Ecto neural progenitor cell (in vitro differentiated cells): ENCODE measurements around the gene NAA40.
"Not testable (repeated sequence)": the region's sequence is repeated elsewhere in the genome, so short reads cannot be mapped to it uniquely, and the experiment has no call there.

ENCODE experiments used
- DNase-seq: peaks from one replicate; pipeline ENCODE4 v3.0.0-alpha.2; 2018; ENCODE audit warnings: low spot score

NAA40 gene

DNA sequence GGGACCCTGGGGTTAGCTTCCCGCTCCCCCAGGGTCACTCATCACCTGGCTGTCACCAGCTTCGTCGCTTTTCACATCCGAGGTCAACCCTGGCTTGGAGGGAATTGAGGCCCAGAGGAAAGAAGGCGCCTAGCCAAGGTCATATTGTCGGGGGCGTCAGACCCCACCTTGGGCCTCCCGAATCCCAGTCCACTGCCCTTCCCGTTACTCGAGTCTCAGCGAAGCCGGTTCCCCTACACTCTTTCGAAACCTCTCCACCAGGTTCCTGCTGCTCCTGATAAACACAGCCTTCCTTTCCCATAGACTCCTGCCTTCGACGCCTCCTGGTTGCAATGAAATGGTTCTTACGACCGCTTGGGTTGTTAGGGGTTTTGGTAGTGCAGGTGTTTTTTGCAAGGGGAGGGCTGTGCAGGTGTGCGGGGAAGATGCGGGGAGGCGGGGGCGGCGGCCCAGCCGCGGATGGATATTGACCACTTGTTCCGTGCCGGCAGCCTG, 642 bp downstream of the NAA40 start:
- DNase-seq: no peak

DNA sequence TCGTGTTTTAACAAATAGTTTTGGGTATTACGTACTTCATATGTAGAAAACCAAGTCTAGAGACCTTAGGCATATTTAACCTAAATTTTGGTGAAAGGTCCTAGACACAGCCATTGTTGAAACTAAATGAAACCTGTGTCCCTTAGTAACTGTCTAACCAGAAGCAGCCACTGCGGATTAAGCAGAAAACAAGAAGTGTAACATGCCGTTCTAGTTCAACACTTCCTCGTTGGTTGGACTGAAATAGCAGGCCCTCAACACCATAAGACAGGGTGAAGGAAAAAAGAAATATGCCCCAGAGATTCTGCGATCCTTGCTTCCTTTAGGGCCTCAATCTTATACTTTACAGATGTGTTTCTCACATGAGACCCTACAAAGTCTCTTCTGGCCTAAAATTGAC, 2.0 kb downstream of the NAA40 start:
- no peak for DNase-seq

DNA sequence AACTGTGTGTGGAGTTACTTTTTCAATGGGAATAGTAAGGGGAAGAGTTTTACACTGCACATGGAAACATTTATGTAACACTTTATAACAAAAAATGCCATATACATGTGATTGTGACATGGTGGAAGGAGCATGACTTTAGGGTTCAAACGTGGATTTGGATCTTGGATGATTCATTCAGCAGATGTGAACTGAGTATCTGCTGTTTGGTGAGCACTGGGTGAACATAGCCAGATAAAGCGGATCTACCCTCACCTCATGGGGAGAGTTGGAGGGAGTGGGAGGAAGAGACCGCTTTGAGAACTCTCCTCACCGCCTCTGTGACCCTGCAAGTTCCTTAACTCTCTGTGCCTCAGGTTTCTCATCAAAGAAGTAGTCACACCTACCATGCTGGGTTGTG, 3.1 kb downstream of the NAA40 start:
- DNase-seq: no peak

DNA sequence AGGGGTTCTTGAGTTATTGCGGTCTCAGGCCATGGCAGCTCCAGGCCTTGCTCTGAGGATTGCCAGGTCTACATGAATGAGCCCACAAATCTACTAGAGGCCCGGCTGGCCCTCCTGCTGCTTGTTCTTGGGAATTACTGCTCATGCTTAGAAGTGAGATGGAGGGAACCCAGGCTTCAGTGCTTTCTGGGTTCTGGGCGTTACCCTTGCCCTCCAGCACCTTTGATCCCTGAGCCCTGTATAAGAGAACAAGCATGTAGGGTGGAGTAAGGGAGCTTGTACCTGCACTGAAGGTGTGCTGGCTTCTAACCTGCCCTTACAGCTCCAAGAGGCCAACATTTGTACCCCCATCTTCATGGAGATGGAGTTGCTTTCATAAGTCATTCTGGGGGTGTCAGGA, 4.0 kb downstream of the NAA40 start:
- DNase-seq: no peak

DNA sequence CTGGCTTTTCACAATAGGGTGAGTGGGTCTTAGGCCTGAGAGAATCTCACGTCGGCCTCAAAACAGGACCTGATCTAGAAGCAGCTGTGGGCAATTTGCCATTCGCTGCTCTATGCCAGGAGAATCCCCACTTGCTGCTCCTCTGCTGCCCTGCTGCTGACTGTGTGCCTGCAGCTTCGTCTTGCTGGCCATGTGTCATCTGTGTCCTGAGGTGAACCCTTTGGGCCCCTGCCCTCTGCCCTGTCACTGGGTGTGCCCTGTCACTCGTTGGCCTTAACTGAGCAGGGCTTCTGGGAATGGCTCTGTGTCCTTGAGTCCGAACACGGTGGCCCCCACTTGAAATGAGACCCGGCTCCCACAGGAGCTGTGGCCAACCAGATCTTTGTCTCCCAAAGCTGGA, 6.2 kb downstream of the NAA40 start:
- no peak for DNase-seq

DNA sequence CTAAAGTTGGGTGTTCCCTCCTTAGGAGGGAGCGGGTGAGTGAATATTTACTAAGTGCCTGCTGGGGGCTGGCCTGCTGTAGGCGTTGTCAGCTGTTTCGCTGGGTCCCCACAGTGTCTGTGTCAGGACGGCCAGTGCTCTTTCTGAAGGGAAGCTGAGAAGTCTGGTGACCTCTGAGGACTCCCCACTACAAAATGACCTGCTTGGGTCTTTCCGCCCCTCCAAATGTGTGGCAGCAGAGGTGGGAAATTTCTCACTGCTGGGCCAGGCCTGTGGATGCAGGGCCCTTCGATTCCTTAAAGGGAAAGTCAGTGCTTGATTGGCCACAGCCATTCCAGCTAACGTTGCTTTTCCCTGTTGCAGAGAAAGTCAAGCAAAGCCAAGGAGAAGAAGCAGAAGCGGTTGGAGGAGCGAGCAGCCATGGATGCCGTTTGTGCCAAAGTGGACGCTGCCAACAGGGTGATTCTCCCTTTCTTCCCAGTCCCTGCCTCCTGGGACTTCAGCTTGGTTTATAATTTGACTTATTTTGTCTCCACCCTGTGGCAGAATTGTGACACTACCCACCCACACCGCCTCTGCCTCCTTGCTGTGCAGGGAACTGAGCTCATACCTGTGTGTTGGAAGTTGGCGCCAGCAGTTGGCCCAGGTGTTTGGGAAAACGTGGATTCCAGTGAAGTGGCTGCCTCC, 6.8 kb downstream of the NAA40 start:
- peak; percentile 68 for DNase-seq

DNA sequence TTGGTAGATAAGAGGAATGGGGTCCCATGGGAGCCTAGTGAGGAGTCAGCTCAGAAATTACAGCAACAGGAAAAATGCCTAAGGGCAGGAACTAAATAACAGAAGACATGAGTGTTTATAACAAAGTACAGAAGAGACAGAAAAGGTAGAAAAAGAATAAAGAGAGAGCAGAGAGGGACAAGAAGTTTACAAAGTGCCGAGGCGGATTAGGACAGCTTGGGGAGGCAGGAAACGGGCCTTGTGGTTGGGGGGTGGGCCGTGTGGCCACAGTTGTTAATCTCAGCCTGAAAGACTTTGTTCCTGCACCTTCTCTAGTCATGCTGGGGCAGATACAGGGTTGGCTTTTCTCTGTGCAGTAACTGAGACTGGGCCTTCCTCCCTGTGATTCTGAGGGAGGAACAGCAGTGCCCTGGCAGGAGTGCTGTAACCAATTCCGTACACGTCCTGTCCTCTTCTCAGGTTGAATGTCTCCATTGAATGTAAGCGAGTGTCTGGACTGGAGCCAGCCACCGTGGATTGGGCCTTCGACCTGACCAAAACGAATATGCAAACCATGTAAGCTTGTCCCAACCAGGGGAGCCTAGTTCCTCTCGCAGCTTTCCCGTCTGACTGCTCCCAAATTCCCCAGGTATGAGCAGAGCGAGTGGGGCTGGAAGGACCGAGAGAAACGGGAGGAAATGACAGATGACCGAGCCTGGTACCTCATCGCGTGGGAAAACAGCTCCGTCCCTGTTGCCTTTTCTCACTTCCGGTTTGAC, 13.2 kb downstream of the NAA40 start:
- no peak for DNase-seq

DNA sequence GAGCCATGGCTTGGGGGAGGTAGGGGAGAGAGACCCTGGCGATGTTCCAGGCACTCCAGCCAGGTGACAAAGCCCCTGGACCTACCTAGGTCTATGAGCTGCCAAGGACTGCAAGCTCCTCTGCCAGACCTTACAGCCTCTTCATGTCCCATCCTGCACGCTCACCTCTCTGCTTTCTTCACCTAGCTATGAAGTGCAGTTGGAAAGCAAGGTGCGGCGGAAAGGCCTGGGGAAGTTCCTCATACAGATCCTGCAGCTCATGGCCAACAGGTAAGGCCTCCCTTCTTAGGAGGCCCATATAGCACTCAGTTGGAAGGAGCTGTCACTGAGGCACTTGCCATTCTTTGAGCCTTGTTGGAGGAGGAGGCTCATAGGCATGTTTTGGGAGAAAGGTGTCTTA, 13.8 kb downstream of the NAA40 start:
- DNase-seq: no peak

DNA sequence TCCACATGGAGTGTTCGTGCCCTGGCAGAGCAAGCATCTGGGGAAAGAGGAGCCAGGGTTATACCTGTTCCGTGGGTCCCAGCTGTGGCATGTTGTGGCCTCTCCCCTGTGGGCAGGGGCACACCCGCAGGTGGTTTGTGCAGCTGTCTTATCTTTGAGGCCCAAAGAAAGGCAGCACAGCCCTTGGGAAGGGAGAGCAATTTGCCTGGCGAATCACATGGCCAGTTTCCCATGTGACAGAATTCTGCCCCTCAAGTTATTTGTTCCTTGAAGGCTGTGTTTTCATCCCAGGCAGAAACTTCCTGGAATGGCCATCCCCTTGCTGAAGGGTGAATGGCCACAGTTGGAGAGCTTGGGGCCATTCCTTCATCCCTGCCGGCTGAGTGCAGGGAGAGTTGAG, 19.2 kb downstream of the NAA40 start:
- DNase-seq: no peak

DNA sequence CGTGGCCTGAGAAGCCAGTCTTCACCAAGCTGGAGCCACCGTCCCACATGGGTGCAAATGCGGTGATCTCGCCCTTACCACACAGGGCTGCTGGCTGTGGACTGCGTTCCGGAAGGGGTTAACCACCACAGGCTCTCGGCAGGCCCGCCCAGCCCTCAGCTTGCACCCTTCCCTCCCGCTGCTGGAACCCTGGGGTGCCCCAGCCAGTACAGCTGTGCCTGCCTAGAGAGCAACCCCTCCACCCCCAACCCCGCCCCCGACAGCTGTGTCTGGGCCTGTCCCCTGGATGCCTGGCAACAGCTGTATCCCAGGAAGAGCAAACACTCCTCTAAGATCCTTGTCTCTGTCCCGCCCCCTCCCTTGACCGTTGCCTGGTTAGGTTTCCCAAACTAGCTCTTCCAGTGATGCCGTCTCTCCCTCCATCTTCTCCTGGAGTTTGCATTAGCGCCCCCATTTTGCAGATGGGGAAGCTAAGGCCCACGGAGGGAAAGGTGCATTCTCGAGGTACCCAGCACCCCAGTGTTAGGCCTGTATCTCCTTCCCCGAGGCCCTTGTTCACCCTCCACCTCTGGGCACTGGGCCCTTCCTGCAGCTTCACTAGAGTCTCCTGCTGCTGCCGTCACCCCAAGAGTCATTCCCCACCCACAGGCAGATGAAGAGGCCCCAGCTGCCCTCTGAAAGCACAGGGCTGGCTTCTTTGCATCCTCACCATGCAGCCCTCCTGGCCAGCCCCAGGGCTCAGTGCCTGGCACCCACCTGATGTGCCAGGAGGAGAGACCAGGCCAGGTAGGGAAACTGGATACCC, 23.0 kb downstream of the NAA40 start:
- no peak for DNase-seq

DNA sequence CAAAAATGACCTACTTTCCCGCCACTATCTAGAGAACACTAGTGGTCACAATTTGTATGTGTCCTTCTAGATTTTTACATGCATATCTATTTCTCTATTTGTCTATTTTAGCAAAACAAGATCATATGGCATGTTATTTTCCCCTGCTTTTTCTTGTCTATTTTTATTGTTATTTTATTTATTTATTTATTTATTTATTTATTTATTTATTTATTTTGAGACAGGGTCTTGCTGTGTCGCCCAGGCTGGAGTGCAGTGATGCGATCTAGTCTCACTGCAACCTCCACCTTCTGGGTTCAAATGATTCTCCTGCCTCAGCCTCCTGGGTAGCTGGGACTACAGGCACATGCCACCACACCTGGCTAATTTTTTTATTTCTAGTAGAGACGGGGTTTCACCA, 25.1 kb downstream of the NAA40 start:
- DNase-seq: not testable (repeated sequence)

DNA sequence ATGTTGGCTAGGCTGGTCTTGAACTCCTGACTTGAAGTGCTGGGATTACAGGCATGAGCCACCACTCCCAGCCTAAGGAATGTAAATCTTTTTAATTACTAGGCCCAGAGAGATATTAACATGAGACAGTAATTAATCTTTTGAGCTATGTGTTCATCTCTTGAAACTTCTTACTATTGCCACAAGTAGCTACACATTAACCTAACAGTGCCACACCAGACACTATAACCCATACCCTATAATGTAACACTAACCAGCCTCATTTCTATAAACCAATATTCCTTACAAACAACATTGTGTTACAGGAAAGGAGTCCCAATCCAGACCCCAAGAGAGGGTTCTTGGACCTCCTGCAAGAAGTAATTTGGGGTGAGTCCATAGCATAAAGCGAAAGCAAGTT, 27.6 kb downstream of the NAA40 start:
- no peak for DNase-seq

DNA sequence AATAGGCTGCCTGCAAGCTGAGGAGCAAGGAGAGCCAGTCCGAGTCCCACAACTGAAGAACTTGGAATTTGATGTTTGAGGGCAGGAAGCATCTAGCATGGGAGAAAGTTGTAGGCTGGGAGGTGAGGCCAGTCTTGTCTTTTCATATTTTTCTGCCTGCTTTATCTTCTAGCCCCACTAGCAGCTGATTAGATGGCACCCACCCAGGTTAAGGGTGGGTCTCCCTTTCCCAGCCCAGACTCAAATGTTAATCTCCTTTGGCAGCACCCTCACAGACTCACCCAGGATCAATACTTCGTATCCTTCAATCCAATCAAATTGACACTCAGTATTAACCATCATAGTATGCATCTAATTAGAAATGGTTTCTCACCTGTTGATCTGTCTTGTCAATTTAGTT, 30.7 kb downstream of the NAA40 start:
- no peak for DNase-seq

DNA sequence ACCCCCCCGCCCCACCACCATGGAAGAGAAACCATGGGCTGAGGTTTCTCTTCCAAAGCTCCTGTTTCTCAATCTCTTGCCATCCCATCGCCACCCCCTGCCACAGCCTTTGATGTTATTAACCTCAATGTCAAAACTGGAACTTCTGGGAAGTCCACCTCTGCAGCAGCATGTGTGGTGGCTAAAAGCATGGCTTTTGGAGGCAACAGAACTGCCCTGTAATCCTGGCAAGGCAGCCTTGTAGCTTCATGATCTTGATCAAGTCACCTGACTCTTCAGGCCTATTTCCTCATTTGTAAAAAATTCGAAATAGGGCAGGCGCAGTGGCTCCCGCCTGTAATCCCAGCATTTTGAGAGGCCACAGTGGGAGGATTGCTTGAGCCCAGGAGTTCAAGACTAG, 32.1 kb downstream of the NAA40 start:
- DNase-seq: no peak

DNA sequence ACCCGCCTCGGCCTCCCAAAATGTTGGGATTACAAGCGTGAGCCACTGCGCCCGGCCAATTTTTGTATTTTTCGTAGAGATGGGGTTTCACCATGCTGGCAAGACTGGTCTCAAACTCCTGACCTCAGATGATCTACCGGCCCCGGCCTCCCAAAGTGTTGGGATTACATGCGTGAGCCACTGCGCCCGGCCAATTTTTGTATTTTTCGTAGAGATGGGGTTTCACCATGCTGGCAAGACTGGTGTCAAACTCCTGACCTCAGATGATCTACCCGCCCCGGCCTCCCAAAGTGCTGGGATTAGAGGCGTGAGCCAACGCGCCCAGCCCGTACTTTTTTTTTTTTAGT, 35.1 kb downstream of the NAA40 start:
- DNase-seq: not testable (repeated sequence)

DNA sequence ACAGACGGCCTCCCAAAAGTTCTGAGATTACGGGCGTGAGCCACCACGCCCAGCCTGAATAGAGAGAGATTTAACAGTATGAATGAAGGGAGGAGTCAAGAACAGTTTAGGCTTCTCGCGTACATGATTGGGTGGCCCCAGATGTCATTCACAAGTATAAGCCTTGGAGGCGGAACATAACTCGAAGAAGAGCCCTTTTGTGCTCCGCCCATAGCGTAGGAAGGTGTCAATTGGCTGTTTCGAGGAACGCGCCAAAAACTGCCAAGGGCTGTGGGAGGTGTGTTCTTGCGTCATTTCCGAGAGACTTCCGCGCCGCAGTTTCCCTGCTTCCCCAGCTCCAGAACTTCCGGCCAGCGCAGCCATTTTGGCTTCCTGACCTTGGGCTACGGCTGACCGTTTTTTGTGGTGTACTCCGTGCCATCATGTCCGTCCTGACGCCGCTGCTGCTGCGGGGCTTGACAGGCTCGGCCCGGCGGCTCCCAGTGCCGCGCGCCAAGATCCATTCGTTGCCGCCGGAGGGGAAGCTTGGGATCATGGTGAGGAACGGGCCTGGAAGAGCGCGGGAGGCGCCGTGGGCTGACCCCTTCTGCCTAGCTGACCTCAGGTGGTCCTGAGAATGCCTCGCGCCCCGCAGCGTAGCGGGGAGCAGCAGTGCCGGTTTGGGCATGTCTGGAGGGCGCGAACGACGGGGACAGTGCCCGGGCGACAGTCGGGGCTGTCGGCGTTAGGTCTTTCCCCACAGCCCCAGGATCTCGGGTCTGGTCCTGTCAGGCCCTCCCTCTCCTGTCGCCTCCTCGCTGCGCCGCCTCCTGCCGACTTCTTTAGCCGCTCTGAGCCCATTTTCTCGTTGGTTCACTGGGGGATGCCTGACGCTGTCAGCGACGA, 35.7 kb downstream of the NAA40 start, which contains the start of gene COX8A:
Gene COX8A, plus strand, starts transcription at position 362 of the 885 bp plus-strand sequence. Its CDS starts 61 bp downstream, at position 423.
- DNase-seq: peak; percentile 96

DNA sequence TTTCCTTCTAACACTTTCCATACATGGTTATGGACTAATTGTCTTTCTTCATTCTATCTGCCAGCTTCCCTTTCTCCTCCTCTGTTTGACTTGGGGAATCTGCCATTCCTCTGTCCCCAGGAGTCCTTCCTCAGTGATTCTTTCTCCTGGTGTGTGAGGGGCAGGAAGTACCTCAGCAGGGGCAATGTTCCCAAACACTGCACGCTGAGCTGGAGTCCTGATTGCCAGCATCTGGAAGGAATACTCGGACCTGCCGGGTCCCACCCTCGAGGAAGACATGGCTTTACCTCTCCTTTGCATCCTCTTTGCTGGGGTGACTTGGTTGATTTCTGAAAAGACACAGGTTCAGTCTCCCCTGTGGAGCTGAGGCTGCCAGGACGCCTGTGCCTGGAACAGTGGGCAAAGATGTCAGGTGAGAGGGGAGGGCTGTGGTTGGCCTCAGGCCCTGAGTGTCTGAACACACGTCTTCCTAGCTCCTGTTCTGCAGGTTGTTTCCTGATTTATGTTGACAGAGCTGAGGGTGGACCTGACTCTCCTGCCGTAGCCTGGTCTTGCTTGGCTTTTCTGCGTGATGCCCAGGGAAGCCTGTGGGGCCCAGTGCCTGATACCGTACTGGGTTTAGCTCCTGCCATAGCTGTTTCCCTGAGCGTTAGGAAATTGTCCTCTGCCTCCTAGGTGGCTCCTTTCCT, 39.9 kb downstream of the NAA40 start:
- DNase-seq: no peak

DNA sequence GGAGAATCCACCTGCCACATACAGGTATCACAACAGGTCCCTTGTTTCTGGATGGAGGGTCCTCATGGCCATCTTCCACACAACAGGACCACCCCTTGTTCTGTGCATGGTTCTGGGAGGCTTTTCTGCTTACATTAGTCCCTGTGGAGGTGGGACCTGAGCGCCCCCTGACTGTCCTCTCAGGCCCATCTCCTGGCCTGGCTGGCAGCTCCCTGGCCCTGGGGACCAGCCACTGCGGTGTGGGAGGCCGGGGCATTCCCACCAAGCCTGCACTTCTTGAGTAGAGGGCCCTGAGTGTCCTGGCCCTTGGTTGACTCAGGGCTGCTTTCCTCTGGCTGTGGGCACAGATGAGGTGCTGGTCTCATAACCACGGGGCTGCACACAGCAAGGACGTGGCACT, 40.6 kb downstream of the NAA40 start:
- DNase-seq: no peak

DNA sequence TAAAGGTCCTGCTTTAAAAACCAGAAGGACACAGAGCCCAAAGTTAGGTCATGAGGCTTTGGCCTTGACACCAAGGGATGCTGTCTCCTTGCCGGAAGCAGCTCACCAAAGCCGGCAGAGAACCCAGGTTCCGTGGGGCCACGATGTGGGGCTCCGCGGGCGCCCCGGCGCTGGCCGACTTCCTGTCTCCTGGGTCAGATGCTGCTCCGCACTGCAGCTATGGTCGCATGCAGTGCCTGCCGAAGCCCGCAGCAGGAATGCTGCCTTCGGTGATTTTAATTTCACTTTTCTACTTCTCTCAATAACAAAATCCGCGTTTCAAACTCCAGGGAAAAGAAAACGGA, 47.0 kb downstream of the NAA40 start:
- DNase-seq: no peak

DNA sequence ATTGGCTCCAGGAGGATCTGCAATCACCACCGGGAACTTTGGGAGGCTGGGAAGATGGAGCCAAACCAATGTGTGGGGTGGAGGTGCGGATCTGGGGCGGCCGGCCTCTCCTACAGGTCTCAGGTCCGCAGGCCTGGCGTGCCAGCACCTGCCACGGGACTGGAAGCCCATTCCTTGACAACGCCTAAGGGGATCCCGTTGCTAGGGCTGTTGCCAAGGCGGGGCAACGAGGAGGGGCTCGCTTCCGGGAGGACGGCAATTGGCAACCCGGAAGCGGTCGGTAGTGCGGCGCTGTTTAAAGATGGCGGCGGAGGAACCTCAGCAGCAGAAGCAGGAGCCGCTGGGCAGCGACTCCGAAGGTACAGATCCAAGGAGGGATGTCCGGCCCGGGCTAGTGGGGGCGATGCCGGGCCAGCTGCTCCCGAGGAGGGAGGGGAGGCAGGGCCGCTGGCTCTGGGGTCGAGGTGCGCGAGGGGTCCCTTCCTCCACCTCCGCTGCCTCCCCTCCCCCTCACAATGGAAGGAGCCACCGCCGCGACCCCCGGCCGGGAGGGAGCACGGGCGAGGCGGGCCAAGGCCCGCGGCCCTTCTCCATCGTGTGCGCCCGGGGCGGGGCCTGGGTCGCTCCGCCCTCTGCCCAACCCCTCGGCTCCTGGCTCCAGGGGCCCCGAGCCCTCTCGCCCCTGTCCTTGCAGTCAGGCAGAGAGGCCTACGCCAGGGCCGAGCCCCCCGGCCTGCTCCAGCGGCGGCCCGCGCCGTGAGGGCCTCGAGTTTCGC, 47.5 kb downstream of the NAA40 start, which contains the start of gene OTUB1:
Gene OTUB1, plus strand, starts transcription at position 283 of the 776 bp plus-strand sequence. Its CDS starts 19 bp downstream, at position 302.
- DNase-seq: peak; percentile 97
